ENCODE measurements around the gene SHB. TPM values are rescaled to one million over a fixed set of nuclear protein-coding genes. Genes with fewer than 3 reads are reported as not detected.

Gene SHB
- total and polyA plus RNA-seq, 2 of the 8 experiments (the other 6 are each of a cell fraction or from before 2014, with no cell fraction given), result 4.1 to 12.6 TPM

DNA sequence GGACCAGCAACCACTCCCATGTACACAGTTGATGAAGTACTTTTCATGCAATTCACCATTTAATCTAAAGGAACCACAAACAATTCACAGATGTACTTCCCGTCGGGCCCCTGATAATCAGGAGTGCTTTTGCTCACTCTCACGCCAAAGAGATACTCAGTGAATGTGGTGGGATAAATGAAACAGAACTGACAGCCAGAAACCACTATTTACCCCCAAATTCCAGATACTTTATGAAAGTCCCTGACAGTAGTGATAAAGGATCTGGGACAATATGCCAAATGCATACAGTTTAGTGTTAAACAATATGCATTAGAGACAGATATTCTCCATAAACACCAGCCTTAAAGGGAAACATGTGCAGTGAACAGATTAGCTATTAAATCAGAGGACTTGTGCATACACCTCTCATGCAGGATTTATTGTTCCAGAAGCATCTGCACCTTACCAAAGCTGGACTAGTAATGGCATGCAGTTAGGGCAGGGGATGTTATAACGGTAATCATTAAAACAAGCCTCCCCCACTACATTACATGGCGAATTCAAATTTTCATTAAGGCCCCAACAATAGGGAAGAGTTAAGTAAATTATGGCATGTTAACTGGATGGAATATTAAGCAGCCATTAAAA, 91.1 kb downstream of the SHB start:
- TF ChIP-seq CHD1 (IDR thresholded peaks at IDR 0.05; ENCODE audit: low read depth, low read length), result no peak
- Histone ChIP-seq H3K14ac (ENCODE audit: insufficient read length) (no peak overlapping the region), H3K27me3 (replicated peaks in 1 of 4; ENCODE audit: control insufficient read depth in 3 of 4, extremely low read depth in 1 of 4, insufficient read depth in 3 of 4, low read length in 3 of 4) (no peaks in the 10 kb centered on the region), H3K4ac (replicated peaks; ENCODE audit: insufficient read length, low read depth, low read length) (no peak overlapping the region), H3K4me2 (ENCODE audit: insufficient read depth in 1 of 2, low read depth in 2 of 2, low read length in 2 of 2) (no peak overlapping the region), H3K27ac (ENCODE audit: low read depth, low read length) (no peak overlapping the region), H3K18ac (ENCODE audit: extremely low read depth, low read length) (no peak overlapping the region), H4K91ac (replicated peaks; ENCODE audit: insufficient read length, low read length) (no peak overlapping the region), H2BK20ac (ENCODE audit: low read length) (no peak overlapping the region), H3K23me2 (ENCODE audit: low read depth, low read length) (no peaks in the 10 kb centered on the region), H3K4me3 (ENCODE audit: extremely low read depth in 1 of 4, insufficient read depth in 2 of 4, low read depth in 3 of 4, low read length in 4 of 4) (no peak overlapping the region), H3K79me1 (ENCODE audit: low read depth, low read length) (no peaks in the 10 kb centered on the region), H4K20me1 (replicated peaks in 1 of 2; ENCODE audit: control insufficient read depth in 1 of 2, insufficient read depth in 2 of 2, low read length in 2 of 2) (peaks cover 0 to 3% of the 10 kb centered on the region in 2 experiments), H4K5ac (ENCODE audit: insufficient read length, low read depth, low read length) (no peak overlapping the region), H3K9me3 (ENCODE audit: insufficient read depth in 2 of 2, low read depth in 1 of 2, low read length in 1 of 2) (no peaks in the 10 kb centered on the region), H2AK5ac (ENCODE audit: low read depth, low read length) (no peak overlapping the region), H3K23ac (ENCODE audit: insufficient read length) (no peak overlapping the region), H3K36me3 (ENCODE audit: control insufficient read depth in 2 of 4, insufficient read depth in 4 of 4, low read length in 3 of 4) (no peaks in the 10 kb centered on the region), H3K56ac (replicated peaks; ENCODE audit: insufficient read length, low read depth, low read length) (no peak overlapping the region), H2AFZ (ENCODE audit: low read length) (no peak overlapping the region), H2BK5ac (ENCODE audit: low read depth, low read length) (no peak overlapping the region), H2BK15ac (ENCODE audit: low read length) (no peak overlapping the region), H3K79me2 (ENCODE audit: control insufficient read depth in 1 of 2, insufficient read depth in 2 of 2, low read length in 2 of 2) (no peaks in the 10 kb centered on the region), H4K8ac (ENCODE audit: extremely low read depth, insufficient read depth, low read length) (no peak overlapping the region), H2BK12ac (ENCODE audit: low read depth, low read length) (no peak overlapping the region), H3K4me1 (replicated peaks in 1 of 4; ENCODE audit: control insufficient read depth in 3 of 4, insufficient read depth in 4 of 4, low read length in 3 of 4) (no peaks in the 10 kb centered on the region; a peak in 1 of 7 replicates), H3K9ac (replicated peaks in 1 of 4; ENCODE audit: extremely low read depth in 1 of 4, low read depth in 3 of 4, low read length in 3 of 4) (no peak overlapping the region), H2BK120ac (replicated peaks; ENCODE audit: low read depth, low read length) (no peak overlapping the region)
- CTCF ChIA-PET (ENCODE audit: partially characterized antibody), result interaction anchor here (0.7 kb wide), 1 partner anchor 356 kb away, joined by 3 read pairs; no protein-coding TSS in a partner anchor
- FAIRE-seq (no peak), DNase-seq (ENCODE audit: low read depth in 1 of 2, low spot score in 2 of 2) (no peak)
- 78% methylated on average over 5 of the region's 5 CpGs; no CpG with 5 or more reads in 1 of the 2 experiments for WGBS, 2 experiments (ENCODE audit: extremely low coverage in 1 of 2, insufficient coverage in 1 of 2, insufficient read length in 1 of 2, insufficient replicate concordance in 2 of 2, low coverage in 1 of 2, low lambda C conversion rate in 2 of 2, missing lambda C conversion rate in 1 of 2)
- POLR2A ChIA-PET (ENCODE audit: partially characterized antibody), result interaction anchor here (0.9 kb wide), 1 partner anchor 15 kb away, joined by 3 read pairs; no protein-coding TSS in a partner anchor
